ENCODE data around the gene TAGLN3.

- no peak for TF ChIP-seq CTCF (IDR thresholded peaks at IDR 0.05)
- no peak for TF ChIP-seq POLR2A (IDR thresholded peaks at IDR 0.05)
Measured at GRCh38 chr3:112048911-112049310, 50.2 kb downstream of the TAGLN3 start.

Data from testis (tissue), 2 donors.